Fibroblast of upper back skin (primary cell): Measurements from ENCODE around the gene EMP2.
A peak's percentile ranks its signal among the peaks of the same experiment; 100 is the strongest.
"Not testable (repeated sequence)": the region's sequence is repeated elsewhere in the genome, so short reads cannot be mapped to it uniquely, and the experiment has no call there.

Source experiments
- DNase-seq: peaks from one replicate; pipeline ENCODE4 v3.0.0-alpha.2; 2013

The EMP2 gene

DNA sequence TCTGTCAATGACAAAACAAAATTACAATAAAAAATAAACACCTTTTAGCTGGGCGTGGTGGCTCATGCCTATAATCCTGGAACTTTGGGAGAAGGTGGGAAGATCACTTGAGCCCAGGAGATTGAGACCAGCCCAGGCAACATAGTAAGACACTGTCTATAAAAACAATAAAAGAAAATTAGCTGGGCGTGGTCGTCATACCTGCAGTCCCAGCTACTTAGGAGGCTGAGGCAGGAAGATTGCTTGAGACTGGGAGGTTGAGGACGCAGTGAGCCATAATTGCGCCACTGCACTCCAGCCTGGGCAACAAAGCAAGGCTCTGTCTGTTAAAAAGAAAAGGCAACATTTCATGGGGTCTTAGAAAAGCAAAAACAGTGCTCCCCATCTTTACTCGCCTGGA, 32.7 kb downstream of the EMP2 start:
- no peak for DNase-seq

DNA sequence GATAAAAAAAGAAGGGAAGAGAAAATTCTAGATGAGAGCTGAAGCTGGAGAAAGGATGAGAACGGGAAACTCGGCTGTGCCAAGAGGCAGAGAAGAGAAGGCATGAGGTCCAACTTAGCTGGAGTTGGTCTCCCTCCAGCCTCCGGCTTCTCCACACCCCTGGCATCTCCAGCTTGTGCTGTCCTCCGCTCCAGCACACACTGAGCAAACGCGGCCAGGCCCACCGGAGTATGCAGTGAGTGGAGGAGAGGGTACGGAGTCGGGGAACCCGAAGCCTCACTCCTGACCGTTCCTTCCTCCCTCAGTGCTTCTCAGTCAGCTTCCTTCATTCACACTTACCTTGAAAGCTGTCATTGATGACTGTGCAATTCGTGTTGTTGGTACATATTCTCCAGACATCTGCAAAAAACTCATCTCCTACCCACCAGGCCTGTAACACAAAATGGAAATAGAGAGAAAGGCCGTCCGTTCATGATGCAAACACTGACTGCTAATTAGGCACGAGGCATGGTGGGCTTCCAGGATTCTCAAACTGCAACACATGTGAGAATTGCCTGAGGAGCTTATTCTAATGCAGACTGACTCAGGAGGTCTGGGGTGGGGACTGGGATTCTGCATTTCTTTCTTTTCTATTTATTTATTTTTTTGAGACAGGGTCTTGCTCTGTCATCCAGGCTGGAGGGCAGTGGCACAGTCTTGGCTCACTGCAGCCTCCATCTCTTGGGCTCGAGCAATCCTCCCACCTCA, 37.0 kb downstream of the EMP2 start:
- no peak for DNase-seq

- DNase-seq, result no peak
These were observed 39.0 kb downstream of the EMP2 start for GRCh38 chr16:10541366-10541765.

- DNase-seq, result no peak
These were observed 40.6 kb downstream of the EMP2 start for GRCh38 chr16:10539793-10540192.

DNA sequence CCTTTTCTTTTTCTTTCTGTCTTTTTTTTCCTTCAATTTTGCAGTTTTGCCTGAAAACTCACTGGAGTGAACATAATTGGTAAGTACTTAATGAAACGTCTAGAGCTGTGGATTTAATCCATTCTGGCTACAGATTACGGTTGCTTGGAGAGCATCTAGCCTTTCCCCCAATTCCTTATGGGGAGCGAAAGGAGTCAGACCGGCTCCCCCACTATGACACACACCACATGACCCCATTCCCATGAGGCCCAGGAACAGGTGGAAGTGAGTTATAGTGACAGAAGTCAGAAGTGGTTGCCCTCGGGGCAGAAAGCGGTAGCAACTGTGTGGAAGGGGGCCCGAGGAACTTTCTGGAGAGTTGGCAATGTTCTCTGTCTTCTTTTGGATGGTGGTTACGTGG, 41.2 kb downstream of the EMP2 start:
- no peak for DNase-seq

DNA sequence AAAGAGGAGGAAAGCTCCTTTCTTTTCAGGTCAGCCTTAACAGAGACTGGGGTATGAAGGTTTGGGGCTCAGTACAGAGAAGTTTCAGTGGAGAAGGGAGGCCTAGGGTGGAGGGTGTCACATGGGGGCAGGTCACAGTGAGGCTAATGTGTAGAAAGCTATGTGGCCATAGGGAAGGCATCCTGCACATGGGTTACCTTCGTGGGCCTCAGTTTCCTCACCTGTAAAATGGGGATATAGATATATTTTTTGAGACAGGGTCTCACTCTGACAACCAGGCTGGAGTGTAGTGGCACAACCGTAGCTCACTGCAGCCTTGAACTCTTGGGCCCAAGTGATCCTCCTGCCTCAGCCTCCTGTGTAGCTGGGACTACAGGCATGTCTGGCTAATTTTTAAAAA, 41.8 kb downstream of the EMP2 start:
- no peak for DNase-seq

- no peak for DNase-seq
These were observed 42.5 kb downstream of the EMP2 start for GRCh38 chr16:10537946-10538345.

- DNase-seq, result no peak
These were observed 43.5 kb downstream of the EMP2 start for GRCh38 chr16:10536814-10537389.

- DNase-seq, result not testable (repeated sequence)
These were observed 44.1 kb downstream of the EMP2 start for GRCh38 chr16:10536328-10536727.

DNA sequence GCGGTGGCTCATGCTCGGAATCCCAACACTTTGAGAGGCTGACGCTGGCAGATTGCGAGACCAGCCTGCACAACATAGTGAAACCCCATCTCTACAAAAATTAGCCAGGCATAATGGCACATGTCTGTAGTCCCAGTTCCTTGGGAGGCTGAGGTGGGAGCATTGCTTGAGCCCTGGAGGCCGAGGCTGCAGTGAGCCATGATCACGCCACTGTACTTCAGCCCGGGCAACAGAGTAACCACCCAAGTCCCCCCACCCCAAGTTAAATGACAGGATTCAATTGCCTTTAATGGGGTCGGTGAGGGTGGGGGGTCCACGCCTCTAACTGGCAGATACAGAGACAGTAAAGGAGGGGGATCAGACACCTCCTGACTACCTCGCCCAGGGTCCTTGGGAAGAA, 44.9 kb downstream of the EMP2 start:
- DNase-seq, result no peak

DNA sequence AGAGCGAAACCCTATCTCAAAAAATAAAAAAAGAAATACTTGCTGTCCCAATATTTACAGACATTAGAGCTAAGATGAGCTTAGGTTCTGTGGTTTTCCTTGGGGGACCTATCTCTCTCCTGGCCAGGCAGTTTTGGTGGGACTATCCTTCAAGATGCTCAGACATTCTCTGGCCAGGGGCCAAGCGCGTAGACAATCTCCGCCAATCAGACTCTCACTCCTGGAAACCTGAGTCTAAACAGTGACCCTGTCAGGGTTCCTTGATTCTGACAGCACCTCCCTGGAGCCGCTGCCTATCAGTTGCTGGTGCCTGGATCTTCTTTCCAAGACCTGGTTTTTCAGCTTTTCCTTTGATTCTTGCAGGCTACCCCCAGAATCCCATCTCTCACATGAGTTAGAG, 45.6 kb downstream of the EMP2 start:
- DNase-seq, result no peak

DNA sequence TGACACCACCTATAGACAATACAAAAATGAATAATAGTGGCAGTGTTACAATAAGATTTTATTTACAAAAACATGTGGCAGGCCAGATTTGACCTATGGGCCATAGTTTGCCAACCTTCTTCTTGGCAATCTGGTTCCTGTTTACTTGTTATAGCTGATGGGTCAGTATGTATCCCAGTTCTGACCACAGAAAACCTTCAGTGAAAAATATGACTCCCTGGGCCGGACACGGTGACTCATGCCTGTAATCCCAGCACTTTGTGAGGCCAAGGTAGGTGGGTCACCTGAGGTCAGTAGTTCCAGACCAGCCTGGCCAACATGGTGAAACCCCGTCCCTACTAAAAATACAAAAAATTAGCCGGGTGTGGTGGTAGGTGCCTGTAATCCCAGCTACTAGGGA, 46.8 kb downstream of the EMP2 start:
- DNase-seq, result not testable (repeated sequence)

DNA sequence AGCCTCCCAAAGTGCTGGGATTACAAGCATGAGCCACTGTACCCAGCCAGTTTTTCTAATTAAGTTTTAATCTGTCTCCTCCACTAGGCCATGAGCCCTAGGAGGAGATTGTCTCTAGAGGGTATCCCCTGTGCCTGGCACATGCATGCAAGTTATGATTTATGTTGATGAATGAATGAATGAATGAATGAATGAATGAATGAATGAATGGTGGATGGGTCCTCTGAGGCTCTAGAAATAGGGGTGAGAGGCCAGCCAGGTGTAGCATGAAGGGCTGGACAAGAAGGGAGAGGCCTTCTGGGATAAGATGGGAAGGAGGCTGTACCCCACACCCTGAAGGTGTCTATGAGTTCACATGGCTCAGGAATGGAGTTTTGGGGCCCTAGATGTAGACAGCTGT, 48.8 kb downstream of the EMP2 start:
- no peak for DNase-seq

- no peak for DNase-seq
These were observed 49.7 kb downstream of the EMP2 start for GRCh38 chr16:10530685-10531084.

DNA sequence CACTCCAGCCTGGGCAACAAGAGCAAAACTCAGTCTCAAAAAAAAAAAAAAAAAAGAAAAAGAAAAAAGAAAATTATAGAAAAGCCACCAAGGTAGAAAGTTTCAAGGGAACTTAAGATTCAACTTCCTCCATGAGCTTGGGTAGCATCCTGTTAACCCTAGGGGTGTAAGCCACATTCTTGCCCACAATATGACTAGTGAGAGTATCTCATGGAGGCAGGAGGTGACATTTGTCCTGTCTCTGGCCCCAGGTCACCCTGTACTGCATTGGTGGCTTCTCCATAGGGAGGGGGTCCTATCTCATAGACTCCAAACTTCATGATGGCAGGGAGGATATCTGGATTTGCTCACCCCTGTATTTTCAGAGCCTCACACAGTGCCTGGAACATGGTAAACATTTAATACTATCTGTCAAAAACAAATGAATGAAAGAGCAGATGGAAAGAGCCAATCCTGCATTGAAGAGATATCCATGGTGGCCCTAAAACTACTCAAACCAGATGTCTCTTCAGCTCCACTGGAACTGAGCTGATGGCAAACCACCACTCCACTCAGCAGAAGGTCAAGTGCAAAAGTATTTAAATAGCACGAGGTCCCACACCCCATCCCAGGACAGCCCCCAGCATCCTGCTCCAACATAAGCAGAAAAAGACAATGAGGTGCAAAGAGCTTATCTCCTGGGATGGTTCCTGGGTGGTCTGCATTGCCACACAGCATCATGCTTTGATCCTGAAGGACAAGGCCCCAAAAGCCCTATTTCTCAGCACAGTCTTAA, 50.3 kb downstream of the EMP2 start:
- no peak for DNase-seq

- DNase-seq, result no peak
These were observed 51.8 kb downstream of the EMP2 start for GRCh38 chr16:10528635-10529034.

GRCh38 chr16:10526962-10527361, 53.4 kb downstream of the EMP2 start:
- no peak for DNase-seq

DNA sequence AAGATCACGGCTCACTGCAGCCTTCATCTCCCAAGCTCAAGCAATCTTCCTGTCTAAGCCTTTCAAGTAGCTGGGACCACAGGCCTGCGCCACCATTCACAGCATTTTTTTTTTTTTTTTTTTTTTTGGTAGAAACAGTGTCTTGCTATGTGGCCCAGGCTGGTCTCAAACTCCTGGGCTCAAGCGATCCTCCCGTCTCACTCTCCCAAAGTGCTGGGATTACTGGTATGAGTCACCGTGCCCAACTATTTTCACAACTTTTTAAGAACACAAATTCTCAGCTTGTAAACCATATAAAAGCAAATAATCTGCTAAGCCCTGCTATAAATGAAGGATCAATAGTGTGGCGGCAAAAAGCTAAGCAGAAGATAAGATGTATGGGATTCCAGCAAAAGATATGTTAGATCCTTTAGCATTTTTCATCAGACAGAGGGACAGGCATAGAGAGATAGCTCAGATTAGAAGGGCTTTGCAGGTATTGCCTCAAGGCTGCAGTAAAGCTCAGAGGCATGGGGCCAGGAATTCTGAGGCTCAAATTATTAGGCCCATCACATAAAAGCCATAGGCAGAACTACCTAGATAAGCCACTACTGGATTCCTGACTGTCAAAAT, 55.1 kb downstream of the EMP2 start:
- DNase-seq, result no peak

- DNase-seq, result no peak
These were observed 57.4 kb downstream of the EMP2 start for GRCh38 chr16:10522966-10523365.

- DNase-seq, result peak; percentile 68
These were observed 58.6 kb downstream of the EMP2 start for GRCh38 chr16:10521681-10522274.

DNA sequence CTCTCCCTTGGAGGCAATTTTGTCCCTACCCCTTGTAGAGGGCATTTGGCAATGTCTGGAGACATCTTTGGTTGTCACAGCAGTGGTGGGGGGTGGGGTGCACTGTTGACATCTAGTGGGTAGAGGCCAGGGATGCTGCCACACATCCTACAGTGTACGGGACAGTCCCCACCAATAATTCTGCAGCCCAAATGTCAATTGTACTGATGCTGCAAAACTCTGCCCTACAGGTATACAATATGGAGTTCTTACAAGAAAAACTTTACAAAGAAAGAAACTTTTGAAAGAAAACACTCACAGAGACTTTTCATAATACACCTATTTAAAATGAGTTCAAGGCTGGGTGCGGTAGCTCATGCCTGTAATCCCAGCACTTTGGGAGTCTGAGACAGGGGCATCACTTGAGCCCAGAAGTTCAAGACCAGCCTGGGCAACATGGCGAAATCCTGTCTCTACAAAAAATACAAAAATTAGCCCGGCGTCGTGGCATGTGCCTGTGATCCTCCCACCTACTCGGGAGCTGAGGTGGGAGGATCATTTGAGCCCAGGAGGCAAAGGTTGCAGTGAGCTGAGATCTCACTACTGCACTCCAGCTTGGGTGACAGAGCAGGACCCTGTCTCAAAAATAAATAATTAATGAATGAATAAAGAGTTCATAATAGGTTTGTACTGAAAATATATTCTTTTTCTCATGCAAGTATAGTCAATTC, 59.4 kb downstream of the EMP2 start:
- DNase-seq, result no peak
